ENCODE measurements around the gene TTC22. TPM values are rescaled to one million over a fixed set of nuclear protein-coding genes. Genes with fewer than 3 reads are reported as not detected.

The TTC22 gene
- 0.55 and 0.59 TPM in 2 replicates for total RNA-seq (2021)
- long read RNA-seq, partial matches to known transcripts: 0 of 1 reads
- long read RNA-seq, other reads (novel, unspliced or antisense): 0 of 1 reads

- Histone ChIP-seq H3K4ac (ENCODE audit: low read depth, low read length) (no peak within 1 kb of the TSS), H4K5ac (ENCODE audit: insufficient read length, low read depth, low read length) (no peak within 1 kb of the TSS), H4K20me1 (ENCODE audit: control insufficient read depth, insufficient read depth, insufficient read length) (no peaks in the 10 kb centered on the region), H2AFZ (ENCODE audit: low read length) (no peak within 1 kb of the TSS), H2AK5ac (ENCODE audit: insufficient read length, low read length) (no peak within 1 kb of the TSS), H3K4me1 (ENCODE audit: insufficient read depth, low read length) (no peaks in the 10 kb centered on the region), H3K9ac (ENCODE audit: extremely low read depth, insufficient read length, low read length) (no peak within 1 kb of the TSS), H2BK120ac (ENCODE audit: low read depth, low read length, poor library complexity, severe bottlenecking) (no peak within 1 kb of the TSS), H2BK20ac (ENCODE audit: low read depth, low read length, poor library complexity, severe bottlenecking) (no peak within 1 kb of the TSS), H3K23ac (ENCODE audit: insufficient read length, low read depth, low read length) (no peak within 1 kb of the TSS), H4K91ac (ENCODE audit: insufficient read length, low read depth, low read length) (no peak within 1 kb of the TSS), H3K56ac (ENCODE audit: insufficient read length, low read depth, low read length) (no peak within 1 kb of the TSS), H3K9me3 (ENCODE audit: control insufficient read depth, low read depth, low read length) (no peaks in the 10 kb centered on the region), H3K14ac (ENCODE audit: insufficient read depth, low read length) (peak within 1 kb of the TSS; percentile 21; the same call in 1 of the 2 replicates), H3T11ph (ENCODE audit: low read length) (no peak within 1 kb of the TSS), H3K79me2 (ENCODE audit: insufficient read depth, low read length) (no peaks in the 10 kb centered on the region), H3K27me3 (ENCODE audit: insufficient read depth, low read length) (no peaks in the 10 kb centered on the region; the same call in 1 of the 2 replicates), H2BK12ac (ENCODE audit: insufficient read length, low read depth, low read length) (no peak within 1 kb of the TSS), H3K79me1 (ENCODE audit: insufficient read depth, low read depth, low read length, poor library complexity, severe bottlenecking) (no peaks in the 10 kb centered on the region), H3K23me2 (ENCODE audit: insufficient read length, low read depth, low read length, poor library complexity, severe bottlenecking) (no peaks in the 10 kb centered on the region), H3K4me2 (ENCODE audit: insufficient read depth, insufficient read length, low read length) (peak within 1 kb of the TSS; percentile 11), H3K27ac (ENCODE audit: insufficient read length, low read depth, low read length) (no peak within 1 kb of the TSS), H3K18ac (ENCODE audit: insufficient read length, low read depth, low read length) (peak within 1 kb of the TSS; percentile 27), H2BK15ac (ENCODE audit: low read depth, low read length) (no peak within 1 kb of the TSS), H4K8ac (replicated peaks; ENCODE audit: insufficient read length, low read depth, low read length) (no peak within 1 kb of the TSS), H2BK5ac (ENCODE audit: insufficient read length, low read length) (no peak within 1 kb of the TSS)
- no peak within 1 kb of the TSS for H3K27ac Mint-ChIP-seq
- no peaks in the 10 kb centered on the region for H3K9me3 Mint-ChIP-seq
- no peak within 1 kb of the TSS; a peak in 2 of 5 replicates for H3K4me3 Mint-ChIP-seq
- H3K27me3 Mint-ChIP-seq (ENCODE audit: low read depth): peaks cover 31% of the 10 kb centered on the region
- peak; percentile 51 for TF ChIP-seq CTCF (conservative IDR thresholded peaks at IDR 0.05)
- H3K36me3 Mint-ChIP-seq (ENCODE audit: insufficient read depth in 1 of 3, low read depth in 3 of 3): no peaks in the 10 kb centered on the region
- peak; percentile 83 for DNase-seq
- H3K4me1 Mint-ChIP-seq: peaks cover 4 to 11% of the 10 kb centered on the region in 2 experiments; a peak in 3 of 4 replicates
- no CpG with 5 or more reads among the region's 58 CpGs for WGBS (ENCODE audit: extremely low coverage, insufficient read length, low lambda C conversion rate)
Observed at GRCh38 chr1:54800899-54801759, at the start of gene TTC22. Gene TTC22, minus strand, starts transcription at chr1:54801323. Its CDS starts 160 bp downstream, at chr1:54801163.
